Anterior cingulate cortex (tissue), 58 donors: ENCODE measurements around the gene IL17RB.
A peak's percentile ranks its signal among the peaks of the same experiment; 100 is the strongest.

ENCODE experiments used
- DNase-seq, 58 donors: peaks; one replicate each; lab custom pipeline; 2025; lab: John Stamatoyannopoulos, UW

IL17RB gene

GRCh38 chr3:53826048-53826447, 20.3 kb upstream of the IL17RB start:
- DNase-seq: no peak

- no peak for DNase-seq
Observed at GRCh38 chr3:53828581-53828980, 17.8 kb upstream of the IL17RB start.

GRCh38 chr3:53829605-53830004, 16.8 kb upstream of the IL17RB start:
- no peak for DNase-seq

GRCh38 chr3:53830944-53831343, 15.4 kb upstream of the IL17RB start:
- DNase-seq: no peak

GRCh38 chr3:53833053-53833645, 13.2 kb upstream of the IL17RB start:
- no peak for DNase-seq

GRCh38 chr3:53833700-53834099, 12.7 kb upstream of the IL17RB start:
- DNase-seq: no peak

- no peak for DNase-seq
Observed at GRCh38 chr3:53834429-53835095, 11.8 kb upstream of the IL17RB start.

GRCh38 chr3:53835257-53835656, 11.1 kb upstream of the IL17RB start:
- no peak for DNase-seq

GRCh38 chr3:53836084-53836872, 10.1 kb upstream of the IL17RB start:
- no peak for DNase-seq

GRCh38 chr3:53837331-53837730, 9.0 kb upstream of the IL17RB start:
- no peak for DNase-seq

GRCh38 chr3:53841296-53841695, 5.1 kb upstream of the IL17RB start:
- DNase-seq: no peak

GRCh38 chr3:53842436-53843194, 3.8 kb upstream of the IL17RB start:
- DNase-seq: peak in 54 of 58 donors; percentile 14 to 92 (median 75)

GRCh38 chr3:53843195-53844177, 2.9 kb upstream of the IL17RB start:
- DNase-seq: peak in 2 of 58 donors; percentile 20 to 26

GRCh38 chr3:53844262-53845102, 1.9 kb upstream of the IL17RB start:
- peak in 20 of 58 donors; percentile 12 to 60 (median 20) for DNase-seq

- peak in 26 of 58 donors; percentile 5 to 52 (median 31) for DNase-seq
Observed at GRCh38 chr3:53845103-53845880, 1.1 kb upstream of the IL17RB start.

GRCh38 chr3:53845881-53846133, 561 bp upstream of the IL17RB start:
- DNase-seq: no peak

- DNase-seq: no peak
Observed at GRCh38 chr3:53846851-53847155, 435 bp downstream of the IL17RB start.

- no peak for DNase-seq
Observed at GRCh38 chr3:53849916-53850315, 3.5 kb downstream of the IL17RB start.
